Stimulated activated memory B cell treated with anti-CD40 and anti-IgM and Interleukin-4, amounts not matched to agents 10 μg/mL and 1 μg/mL and 100 μg/mL, for 72 hours (primary cell): Measurements from ENCODE around the gene PERM1.
A peak's percentile ranks its signal among the peaks of the same experiment; 100 is the strongest.
"Not testable (repeated sequence)": the region's sequence is repeated elsewhere in the genome, so short reads cannot be mapped to it uniquely, and the experiment has no call there.

ENCODE experiments used
- ATAC-seq: fragments of 150-1000 bp; cut with Tn5 transposase; 2 replicates; pipeline ENCODE4 v1.10.0; 2021
- H3K27ac Mint-ChIP-seq: one replicate; pipeline ENCODE4 v1.8.0; 2022; ENCODE audit warnings: mild to moderate bottlenecking, mixed read lengths
- H3K27me3 Mint-ChIP-seq: one replicate; pipeline ENCODE4 v1.8.0; 2022; ENCODE audit warnings: mixed read lengths
- H3K36me3 Mint-ChIP-seq: one replicate; pipeline ENCODE4 v1.8.0; 2022; ENCODE audit warnings: mixed read lengths
- H3K4me1 Mint-ChIP-seq: one replicate; pipeline ENCODE4 v1.8.0; 2022; ENCODE audit warnings: mixed read lengths
- H3K4me3 Mint-ChIP-seq: one replicate; pipeline ENCODE4 v1.8.0; 2022; ENCODE audit warnings: mild to moderate bottlenecking, moderate library complexity, mixed read lengths
- H3K9me3 Mint-ChIP-seq: one replicate; pipeline ENCODE4 v1.8.0; 2022; ENCODE audit warnings: mixed read lengths

PERM1 gene

GRCh38 chr1:1020000-1020404, 38.1 kb upstream of the PERM1 start, which contains the start of gene AGRN:
Gene AGRN (plus strand): TSS chr1:1020120. CDS start chr1:1020173, 53 bp downstream.
- peak; percentile 38 for ATAC-seq
- H3K4me3 Mint-ChIP-seq = peak within 1 kb of the TSS; percentile 76
- no peaks in the 10 kb centered on the region for H3K9me3 Mint-ChIP-seq
- peaks cover 19% of the 10 kb centered on the region for H3K27me3 Mint-ChIP-seq
- peaks cover 17% of the 10 kb centered on the region for H3K4me1 Mint-ChIP-seq
- H3K27ac Mint-ChIP-seq = no peak within 1 kb of the TSS
- H3K36me3 Mint-ChIP-seq = no peaks in the 10 kb centered on the region

- Mint-ChIP-seq H3K27me3 (peaks cover 19% of the 10 kb centered on the region), H3K36me3 (no peaks in the 10 kb centered on the region), H3K27ac (no peak overlapping the region), H3K4me3 (peak overlapping the region; percentile 61), H3K4me1 (peaks cover 24% of the 10 kb centered on the region), H3K9me3 (no peaks in the 10 kb centered on the region)
- peak; percentile 91 for ATAC-seq
These were observed 37.5 kb upstream of the PERM1 start for GRCh38 chr1:1019122-1019999.

- peaks cover 16% of the 10 kb centered on the region for H3K27me3 Mint-ChIP-seq
- not testable (repeated sequence) for H3K9me3 Mint-ChIP-seq, H3K4me3 Mint-ChIP-seq, H3K36me3 Mint-ChIP-seq, H3K27ac Mint-ChIP-seq, ATAC-seq
- H3K4me1 Mint-ChIP-seq = peaks cover 34% of the 10 kb centered on the region
These were observed 36.4 kb upstream of the PERM1 start for GRCh38 chr1:1018321-1018685.

- H3K4me3 Mint-ChIP-seq, H3K27ac Mint-ChIP-seq, H3K9me3 Mint-ChIP-seq, ATAC-seq, H3K27me3 Mint-ChIP-seq, H3K36me3 Mint-ChIP-seq: not testable (repeated sequence)
- H3K4me1 Mint-ChIP-seq = peaks cover 34% of the 10 kb centered on the region
These were observed 35.8 kb upstream of the PERM1 start for GRCh38 chr1:1017397-1018320.

- Mint-ChIP-seq H3K27ac (peak overlapping the region; percentile 93), H3K4me1 (peaks cover 26% of the 10 kb centered on the region), H3K27me3 (no peaks in the 10 kb centered on the region), H3K9me3 (no peaks in the 10 kb centered on the region), H3K4me3 (peak overlapping the region; percentile 84), H3K36me3 (no peaks in the 10 kb centered on the region)
- no peak for ATAC-seq
These were observed 33.1 kb upstream of the PERM1 start for GRCh38 chr1:1014799-1015681.

GRCh38 chr1:1013922-1014648, 32.2 kb upstream of the PERM1 start:
- peaks cover 26% of the 10 kb centered on the region for H3K4me1 Mint-ChIP-seq
- no peaks in the 10 kb centered on the region for H3K9me3 Mint-ChIP-seq
- peak overlapping the region; percentile 93 for H3K27ac Mint-ChIP-seq
- no peaks in the 10 kb centered on the region for H3K36me3 Mint-ChIP-seq
- peak overlapping the region; percentile 84 for H3K4me3 Mint-ChIP-seq
- H3K27me3 Mint-ChIP-seq = peaks cover 4% of the 10 kb centered on the region
- ATAC-seq = no peak

- peaks cover 12% of the 10 kb centered on the region for H3K27me3 Mint-ChIP-seq
- H3K36me3 Mint-ChIP-seq = no peaks in the 10 kb centered on the region
- peak within 1 kb of the TSS; percentile 84 for H3K4me3 Mint-ChIP-seq
- peaks cover 26% of the 10 kb centered on the region for H3K4me1 Mint-ChIP-seq
- no peaks in the 10 kb centered on the region for H3K9me3 Mint-ChIP-seq
- peak; percentile 97 for ATAC-seq
- peak within 1 kb of the TSS; percentile 93 for H3K27ac Mint-ChIP-seq
These were observed 31.4 kb upstream of the PERM1 start, which contains the start of gene ISG15 for GRCh38 chr1:1013105-1013921. Gene ISG15 (plus strand): TSS chr1:1013497. CDS start chr1:1013574, 77 bp downstream.

- H3K27ac Mint-ChIP-seq = peak overlapping the region; percentile 93
- not testable (repeated sequence) for H3K9me3 Mint-ChIP-seq, H3K36me3 Mint-ChIP-seq, ATAC-seq
- peaks cover 26% of the 10 kb centered on the region for H3K4me1 Mint-ChIP-seq
- peaks cover 17% of the 10 kb centered on the region for H3K27me3 Mint-ChIP-seq
- H3K4me3 Mint-ChIP-seq = peak overlapping the region; percentile 84
These were observed 30.8 kb upstream of the PERM1 start for GRCh38 chr1:1012736-1013104.

GRCh38 chr1:1011396-1011949, 29.6 kb upstream of the PERM1 start:
- Mint-ChIP-seq H3K4me3 (no peak overlapping the region), H3K27ac (no peak overlapping the region), H3K27me3 (peaks cover 23% of the 10 kb centered on the region), H3K4me1 (peaks cover 21% of the 10 kb centered on the region), H3K36me3 (no peaks in the 10 kb centered on the region), H3K9me3 (no peaks in the 10 kb centered on the region)
- no peak for ATAC-seq

GRCh38 chr1:1010131-1010530, 28.2 kb upstream of the PERM1 start:
- not testable (repeated sequence) for H3K36me3 Mint-ChIP-seq, H3K9me3 Mint-ChIP-seq, H3K27ac Mint-ChIP-seq, H3K4me3 Mint-ChIP-seq, ATAC-seq
- H3K27me3 Mint-ChIP-seq = peaks cover 37% of the 10 kb centered on the region
- peaks cover 23% of the 10 kb centered on the region for H3K4me1 Mint-ChIP-seq

GRCh38 chr1:1006305-1007159, 24.6 kb upstream of the PERM1 start:
- no peaks in the 10 kb centered on the region for H3K9me3 Mint-ChIP-seq
- no peak overlapping the region for H3K4me3 Mint-ChIP-seq
- peaks cover 16% of the 10 kb centered on the region for H3K4me1 Mint-ChIP-seq
- no peaks in the 10 kb centered on the region for H3K36me3 Mint-ChIP-seq
- ATAC-seq = no peak
- peaks cover 66% of the 10 kb centered on the region for H3K27me3 Mint-ChIP-seq
- H3K27ac Mint-ChIP-seq = no peak overlapping the region

- Mint-ChIP-seq H3K27me3 (peaks cover 66% of the 10 kb centered on the region), H3K9me3 (no peaks in the 10 kb centered on the region), H3K4me3 (no peak overlapping the region), H3K4me1 (peaks cover 19% of the 10 kb centered on the region), H3K27ac (no peak overlapping the region), H3K36me3 (no peaks in the 10 kb centered on the region)
- no peak for ATAC-seq
These were observed 23.9 kb upstream of the PERM1 start for GRCh38 chr1:1005774-1006304.
